ENCODE results near the gene TMEM165. TPM values are rescaled to one million over a fixed set of nuclear protein-coding genes. Genes with fewer than 3 reads are reported as not detected.
A peak's percentile ranks its signal among the peaks of the same experiment; 100 is the strongest.

The TMEM165 gene
- total and polyA plus RNA-seq, 9 of the 15 experiments (the other 6 are each of a cell fraction or from before 2014, with no cell fraction given) = 21.3 to 145 (median 96.8) TPM

GRCh38 chr4:55386840-55387239 is 8.9 kb upstream of the TMEM165 start (continued):
- TF ChIP-seq ASH1L (IDR thresholded peaks at IDR 0.05; ENCODE audit: borderline replicate concordance, low read depth, partially characterized antibody) = no peak
- TF ChIP-seq ETV5 (CRISPR knock-in tag; IDR thresholded peaks at IDR 0.05; ENCODE audit: low read depth) = no peak
- 0 out of 2 replicates have a peak, but pooled peaks have one; percentile 37 for TF ChIP-seq ZKSCAN8 (CRISPR knock-in tag; IDR thresholded peaks at IDR 0.05)
- TF ChIP-seq ZNF589 (CRISPR knock-in tag; IDR thresholded peaks at IDR 0.05; ENCODE audit: low read depth) = peak; percentile 94
- no peak for TF ChIP-seq SIX5 (IDR thresholded peaks at IDR 0.05; ENCODE audit: borderline replicate concordance in 1 of 2, insufficient read depth in 1 of 2, low read depth in 1 of 2, low read length in 2 of 2)
- no peak for TF ChIP-seq BRD4 (IDR thresholded peaks at IDR 0.05)
- no peak for TF ChIP-seq POLR3G (IDR thresholded peaks at IDR 0.05; ENCODE audit: extremely low read depth, insufficient read length, insufficient replicate concordance)
- TF ChIP-seq ZBED1 (IDR thresholded peaks at IDR 0.05) = peak; percentile 94
- no peak for TF ChIP-seq TFAM (CRISPR knock-in tag; conservative IDR thresholded peaks at IDR 0.05)
- TF ChIP-seq MYC (IDR thresholded peaks at IDR 0.05; ENCODE audit: low read depth, low read length) = peak; percentile 49; the same call in 1 of the 2 replicates
- no peak for TF ChIP-seq MYC (CRISPR knock-in tag; IDR thresholded peaks at IDR 0.05; ENCODE audit: borderline replicate concordance, low read depth)
- TF ChIP-seq BCL6 (CRISPR knock-in tag; IDR thresholded peaks at IDR 0.05) = peak; percentile 61; the same call in 1 of the 2 replicates
- no peak for TF ChIP-seq SNRNP70 (optimal IDR thresholded peaks at IDR 0.05; ENCODE audit: low read depth, low read length)
- peak; percentile 55; the same call in 1 of the 2 replicates for TF ChIP-seq ZNF354B (CRISPR knock-in tag; IDR thresholded peaks at IDR 0.05)
- TF ChIP-seq THAP7 (CRISPR knock-in tag; IDR thresholded peaks at IDR 0.05) = no peak
- no peak for TF ChIP-seq SMAD1 (IDR thresholded peaks at IDR 0.05; ENCODE audit: low read depth, low read length, partially characterized antibody)
- TF ChIP-seq MGA (IDR thresholded peaks at IDR 0.05) = no peak
